ENCODE measurements around the gene TMED3.

- TF ChIP-seq POLR2AphosphoS5 (IDR thresholded peaks at IDR 0.05), result no peak
- TF ChIP-seq, protein P1, sequence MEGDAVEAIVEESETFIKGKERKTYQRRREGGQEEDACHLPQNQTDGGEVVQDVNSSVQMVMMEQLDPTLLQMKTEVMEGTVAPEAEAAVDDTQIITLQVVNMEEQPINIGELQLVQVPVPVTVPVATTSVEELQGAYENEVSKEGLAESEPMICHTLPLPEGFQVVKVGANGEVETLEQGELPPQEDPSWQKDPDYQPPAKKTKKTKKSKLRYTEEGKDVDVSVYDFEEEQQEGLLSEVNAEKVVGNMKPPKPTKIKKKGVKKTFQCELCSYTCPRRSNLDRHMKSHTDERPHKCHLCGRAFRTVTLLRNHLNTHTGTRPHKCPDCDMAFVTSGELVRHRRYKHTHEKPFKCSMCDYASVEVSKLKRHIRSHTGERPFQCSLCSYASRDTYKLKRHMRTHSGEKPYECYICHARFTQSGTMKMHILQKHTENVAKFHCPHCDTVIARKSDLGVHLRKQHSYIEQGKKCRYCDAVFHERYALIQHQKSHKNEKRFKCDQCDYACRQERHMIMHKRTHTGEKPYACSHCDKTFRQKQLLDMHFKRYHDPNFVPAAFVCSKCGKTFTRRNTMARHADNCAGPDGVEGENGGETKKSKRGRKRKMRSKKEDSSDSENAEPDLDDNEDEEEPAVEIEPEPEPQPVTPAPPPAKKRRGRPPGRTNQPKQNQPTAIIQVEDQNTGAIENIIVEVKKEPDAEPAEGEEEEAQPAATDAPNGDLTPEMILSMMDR (IDR thresholded peaks at IDR 0.05), result no peak
Observed at GRCh38 chr15:79371591-79371990, 60.7 kb downstream of the TMED3 start.

Data from prostate gland (tissue), 2 donors.